Body of pancreas (tissue), 4 donors: ENCODE results near the gene ZNF525.
"Not testable (repeated sequence)": the region's sequence is repeated elsewhere in the genome, so short reads cannot be mapped to it uniquely, and the experiment has no call there.

ENCODE experiments used
- CTCF ChIP-seq, 7 experiments: fragments of 450-650 bp in 4 of 7; fragments of 200-600 bp in 3 of 7; sonication (generic) in 3 of 7; IDR thresholded peaks; one replicate each; pipeline ENCODE4 v1.5.1; 2016 to 2019; ENCODE audit warnings: antibody characterized with exemption in 7 of 7
- POLR2A ChIP-seq, 3 donors: fragments of 450-650 bp; IDR thresholded peaks; one replicate each; pipeline ENCODE4 v1.6.1; 2016; ENCODE audit warnings: antibody characterized with exemption in 3 of 3, mild to moderate bottlenecking in 2 of 3

- not testable (repeated sequence) for TF ChIP-seq CTCF, POLR2A (IDR thresholded peaks at IDR 0.05)
Observed at GRCh38 chr19:53423680-53424079, 58.2 kb downstream of the ZNF525 start.
